GM06990 (cell line): ENCODE results near the gene GLMP.
A peak's percentile ranks its signal among the peaks of the same experiment; 100 is the strongest.

Source experiments
- DNase-seq: peaks from one replicate; pipeline ENCODE4 v3.0.0-alpha.2; 2011; ENCODE audit not compliant: insufficient read length; ENCODE audit errors: extremely low read depth
- H3K27me3 ChIP-seq: replicated peaks from 2 replicates; pipeline ENCODE4 v1.6.0; 2011; ENCODE audit warnings: low read length; ENCODE audit not compliant: control insufficient read depth, insufficient read depth
- H3K36me3 ChIP-seq: 2 replicates; pipeline ENCODE4 v1.5.1; 2011; ENCODE audit warnings: low read length; ENCODE audit not compliant: control insufficient read depth, insufficient read depth
- H3K4me3 ChIP-seq: replicated peaks from 2 replicates; pipeline ENCODE4 v1.5.1; 2011; ENCODE audit warnings: low read depth, mild to moderate bottlenecking, control low read depth, low read length
- TF ChIP-seq, protein P1 (sequence below): IDR thresholded peaks from 2 replicates; pipeline ENCODE4 v1.5.1; 2011; ENCODE audit warnings: low read length, control low read depth, mild to moderate bottlenecking, inconsistent platforms; ENCODE audit not compliant: insufficient read depth, poor library complexity, severe bottlenecking

GLMP gene

DNA sequence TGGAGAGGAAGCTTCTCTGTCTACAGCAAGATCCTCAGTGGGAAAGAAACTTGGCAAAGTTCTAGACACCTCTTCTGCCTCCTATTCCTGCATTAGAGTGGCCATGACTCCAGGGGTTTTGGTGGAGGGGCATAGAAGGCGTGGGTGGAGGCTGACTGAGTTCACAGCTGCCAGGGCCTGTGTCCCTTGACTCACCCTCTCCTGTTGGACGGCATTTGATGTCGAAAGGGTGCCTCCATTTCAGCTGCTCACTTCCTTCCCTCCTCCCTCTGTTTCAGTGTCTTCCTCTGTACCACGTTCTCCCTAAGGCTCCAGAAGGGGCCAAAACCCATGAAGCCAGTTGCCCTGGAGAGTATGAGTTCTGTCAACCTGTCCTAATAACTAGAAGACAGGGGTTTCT is 10.7 kb downstream of the GLMP start:
- no peak for DNase-seq
- TF ChIP-seq, protein P1, sequence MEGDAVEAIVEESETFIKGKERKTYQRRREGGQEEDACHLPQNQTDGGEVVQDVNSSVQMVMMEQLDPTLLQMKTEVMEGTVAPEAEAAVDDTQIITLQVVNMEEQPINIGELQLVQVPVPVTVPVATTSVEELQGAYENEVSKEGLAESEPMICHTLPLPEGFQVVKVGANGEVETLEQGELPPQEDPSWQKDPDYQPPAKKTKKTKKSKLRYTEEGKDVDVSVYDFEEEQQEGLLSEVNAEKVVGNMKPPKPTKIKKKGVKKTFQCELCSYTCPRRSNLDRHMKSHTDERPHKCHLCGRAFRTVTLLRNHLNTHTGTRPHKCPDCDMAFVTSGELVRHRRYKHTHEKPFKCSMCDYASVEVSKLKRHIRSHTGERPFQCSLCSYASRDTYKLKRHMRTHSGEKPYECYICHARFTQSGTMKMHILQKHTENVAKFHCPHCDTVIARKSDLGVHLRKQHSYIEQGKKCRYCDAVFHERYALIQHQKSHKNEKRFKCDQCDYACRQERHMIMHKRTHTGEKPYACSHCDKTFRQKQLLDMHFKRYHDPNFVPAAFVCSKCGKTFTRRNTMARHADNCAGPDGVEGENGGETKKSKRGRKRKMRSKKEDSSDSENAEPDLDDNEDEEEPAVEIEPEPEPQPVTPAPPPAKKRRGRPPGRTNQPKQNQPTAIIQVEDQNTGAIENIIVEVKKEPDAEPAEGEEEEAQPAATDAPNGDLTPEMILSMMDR = no peak
- no peaks in the 10 kb centered on the region for H3K27me3 ChIP-seq
- H3K36me3 ChIP-seq = peaks cover 9% of the 10 kb centered on the region
- no peak overlapping the region for H3K4me3 ChIP-seq

DNA sequence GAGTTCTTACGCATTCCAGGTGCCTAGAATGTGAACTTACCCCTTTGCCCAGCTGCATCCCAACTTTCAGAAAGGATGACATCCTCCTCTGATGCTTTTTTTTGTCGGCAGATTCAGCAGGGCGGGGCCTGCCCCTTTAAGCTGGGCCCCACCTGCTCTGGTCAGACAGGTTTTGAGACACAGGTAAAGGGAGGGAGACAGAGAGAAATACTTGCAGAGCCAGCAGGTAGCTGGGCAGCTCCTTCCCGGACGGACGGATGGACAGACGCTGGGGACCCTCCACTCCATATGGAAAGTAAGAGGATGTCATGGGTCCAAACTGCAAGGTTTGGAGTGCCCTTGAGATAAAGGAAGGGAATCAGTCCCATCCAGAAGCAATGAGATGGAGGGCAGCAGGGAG is 11.4 kb downstream of the GLMP start, which contains the start of gene TMEM79:
Gene TMEM79 (plus strand): TSS at position 214 of the 400 bp plus-strand sequence. CDS start 902 bp downstream, outside the sequence.
- Histone ChIP-seq H3K27me3 (no peaks in the 10 kb centered on the region), H3K36me3 (peaks cover 8% of the 10 kb centered on the region), H3K4me3 (peak within 1 kb of the TSS; percentile 82)
- DNase-seq = no peak
- TF ChIP-seq, protein P1 = no peak

DNA sequence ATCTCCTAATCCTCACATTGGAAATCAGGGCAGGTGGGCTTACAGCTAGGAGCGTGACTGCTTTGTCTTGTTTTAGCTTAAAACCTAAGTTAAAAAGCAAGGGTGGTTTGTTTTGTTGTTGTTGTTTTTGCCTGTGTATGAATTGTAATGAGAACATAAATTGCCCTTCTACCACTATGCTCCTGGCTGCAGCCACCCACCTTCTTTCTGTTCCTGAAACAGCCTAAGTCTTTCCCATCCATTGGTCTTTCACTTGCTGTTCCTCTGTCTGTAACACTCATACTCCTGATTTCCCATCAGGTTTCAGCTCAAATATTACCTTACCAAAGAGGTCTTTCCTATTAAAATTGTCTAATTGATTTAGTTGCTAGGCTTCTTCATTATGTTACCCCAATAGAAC is 12.0 kb downstream of the GLMP start:
- Histone ChIP-seq H3K36me3 (peaks cover 13% of the 10 kb centered on the region), H3K4me3 (peak overlapping the region; percentile 82), H3K27me3 (no peaks in the 10 kb centered on the region)
- TF ChIP-seq, protein P1 = no peak
- DNase-seq = no peak

DNA sequence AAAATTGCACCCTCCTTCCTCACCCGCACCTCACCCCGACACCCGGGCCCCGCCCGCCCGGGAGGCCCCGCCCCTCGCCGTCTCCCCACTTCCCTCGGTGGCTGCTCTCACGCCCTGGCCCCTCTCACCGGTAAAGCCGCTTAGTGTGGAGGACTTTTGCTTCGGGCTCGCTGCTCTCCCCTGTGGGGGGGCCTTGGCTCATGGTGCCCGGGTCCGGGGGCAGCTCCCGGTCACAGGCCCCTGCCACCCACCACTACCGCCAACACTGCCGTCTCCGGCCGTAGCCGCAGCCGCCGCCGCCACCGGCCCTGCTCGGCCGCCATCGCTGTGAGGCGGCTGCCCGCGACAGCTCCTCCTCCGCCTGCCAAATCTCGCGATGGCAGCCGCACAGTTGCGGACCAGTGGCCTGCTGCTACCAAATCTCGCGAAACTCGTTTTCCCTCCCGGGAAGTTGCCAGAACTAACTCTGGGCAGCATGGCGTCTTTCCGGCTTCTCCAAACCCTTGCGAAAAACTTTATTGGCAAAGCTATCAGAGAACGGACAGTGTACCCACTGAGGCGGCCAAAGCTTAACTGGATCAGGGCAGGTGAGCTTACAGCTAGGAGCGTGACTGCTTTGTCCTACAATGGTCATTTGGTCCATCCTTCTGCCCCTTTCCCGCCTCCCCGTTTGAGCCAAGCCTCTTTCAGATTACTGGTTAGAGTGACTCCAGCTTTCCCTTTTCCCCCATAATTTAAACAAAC is 12.8 kb downstream of the GLMP start, which contains the start of gene SMG5:
Gene SMG5 (minus strand): TSS at position 347 of the 744 bp plus-strand sequence. CDS start 145 bp downstream, at position 202.
- TF ChIP-seq, protein P1 = no peak
- Histone ChIP-seq H3K27me3 (no peaks in the 10 kb centered on the region), H3K36me3 (peaks cover 16% of the 10 kb centered on the region), H3K4me3 (peak within 1 kb of the TSS; percentile 82)
- peak; percentile 95 for DNase-seq

DNA sequence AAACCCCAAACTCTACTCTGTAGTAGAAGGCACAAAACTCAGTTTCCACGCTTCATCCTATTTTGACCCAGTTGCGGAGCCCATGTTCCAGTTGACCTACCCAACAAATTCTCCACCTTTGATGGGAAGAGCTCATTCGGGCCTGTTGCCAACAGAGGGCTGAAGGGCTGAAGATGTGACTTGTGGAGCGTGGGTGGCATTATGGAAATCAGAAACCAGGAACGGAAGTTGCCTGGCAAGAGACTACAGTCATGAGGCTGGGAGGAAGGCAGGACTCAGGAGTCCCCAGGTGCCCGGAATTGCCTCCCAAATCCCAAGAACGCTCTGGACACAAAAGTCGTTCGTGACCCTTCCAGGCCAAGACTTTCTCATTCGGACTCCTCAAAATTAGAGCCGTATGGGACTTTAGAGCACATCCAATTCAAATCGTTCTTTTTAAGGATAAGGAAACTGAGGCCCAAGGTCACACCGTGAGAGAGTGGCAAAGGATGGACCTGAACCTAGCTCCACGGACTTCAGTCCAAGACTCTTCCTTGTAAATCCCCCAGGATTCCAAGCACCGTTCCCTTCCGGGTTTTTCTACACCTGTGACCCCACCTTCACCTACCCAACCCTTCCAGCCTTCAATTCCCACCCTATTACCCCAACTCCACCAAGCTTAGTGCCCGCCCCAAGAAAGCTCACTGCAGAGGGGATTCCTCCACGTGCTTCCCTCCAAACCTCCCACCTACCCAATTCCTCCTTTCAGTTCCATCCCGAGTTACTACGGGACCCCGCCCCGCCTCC is 13.6 kb downstream of the GLMP start:
- DNase-seq = peak; percentile 33
- TF ChIP-seq, protein P1 = no peak
- Histone ChIP-seq H3K4me3 (peak overlapping the region; percentile 82), H3K27me3 (no peaks in the 10 kb centered on the region), H3K36me3 (peaks cover 19% of the 10 kb centered on the region)
